Upper lobe of right lung (tissue), 1 donor: ENCODE measurements around the gene LAMC3. TPM values are rescaled to one million over a fixed set of nuclear protein-coding genes. Genes with fewer than 3 reads are reported as not detected.

Experiments used
- ATAC-seq: fragments of 200-7000 bp; cut with Tn5 transposase; one replicate; pipeline ENCODE4 v1.9.1; 2020; ENCODE audit warnings: mild to moderate bottlenecking, moderate library complexity
- DNase-seq: peaks from one replicate; pipeline ENCODE4 v3.0.0-alpha.2; 2020
- H3K27ac ChIP-seq: fragments of 200-600 bp; one replicate; pipeline ENCODE4 v1.8.0; 2022
- H3K27me3 ChIP-seq: fragments of 200-600 bp; one replicate; pipeline ENCODE4 v1.8.0; 2022; ENCODE audit warnings: mild to moderate bottlenecking
- H3K36me3 ChIP-seq: fragments of 200-600 bp; one replicate; pipeline ENCODE4 v1.8.0; 2022
- H3K4me1 ChIP-seq: fragments of 200-600 bp; one replicate; pipeline ENCODE4 v1.8.0; 2022
- H3K4me3 ChIP-seq: fragments of 200-600 bp; one replicate; pipeline ENCODE4 v1.8.0; 2022; ENCODE audit warnings: mild to moderate bottlenecking
- H3K9me3 ChIP-seq: fragments of 200-600 bp; one replicate; pipeline ENCODE4 v1.8.0; 2022
- intact Hi-C: fragments of 100-400 bp; cut with DNase I; formaldehyde crosslinking; loops from one replicate; pipeline ENCODE4 v1.11.0; 2022
- total RNA-seq: library from RNA; stranded (reverse); fragmentation: NEBNext Ultra II Directional; extraction: Animal tissue kit (Norgen Biotek cat#: 25700); gene quantifications from one replicate; pipeline ENCODE4 v1.2.1, GENCODE V29; 2021
- TF ChIP-seq, protein P1 (sequence below): fragments of 200-600 bp; IDR thresholded peaks from one replicate; pipeline ENCODE4 v1.8.0; 2022; ENCODE audit warnings: antibody characterized with exemption
- donor health status: DM: no; HTN: yes; CAD: no; lungs with severe emphysema.

LAMC3 gene
- total RNA-seq, 1 donor from 2014 or later = 28.5 TPM

DNA sequence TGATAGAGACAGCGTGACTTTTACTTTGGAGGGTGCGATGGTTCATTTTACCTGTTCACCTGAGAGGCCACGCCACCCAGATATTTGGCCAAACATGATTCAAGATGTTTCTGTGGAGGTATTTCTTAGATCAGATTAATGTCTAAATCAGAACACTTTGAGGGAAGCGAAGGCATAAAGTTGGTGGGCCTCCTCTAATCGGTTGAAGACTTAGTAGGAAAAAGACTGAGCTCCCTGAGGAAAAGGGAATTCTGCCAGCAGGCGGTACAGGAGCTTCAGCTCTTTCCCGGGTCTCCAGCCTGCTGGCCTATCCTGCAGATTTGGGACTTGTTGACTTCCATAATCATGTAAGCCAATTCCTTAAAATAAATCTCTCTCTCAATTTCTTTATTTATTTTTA lies 7.0 kb upstream of the LAMC3 start:
- no peak overlapping the region for H3K27ac ChIP-seq
- TF ChIP-seq, protein P1, sequence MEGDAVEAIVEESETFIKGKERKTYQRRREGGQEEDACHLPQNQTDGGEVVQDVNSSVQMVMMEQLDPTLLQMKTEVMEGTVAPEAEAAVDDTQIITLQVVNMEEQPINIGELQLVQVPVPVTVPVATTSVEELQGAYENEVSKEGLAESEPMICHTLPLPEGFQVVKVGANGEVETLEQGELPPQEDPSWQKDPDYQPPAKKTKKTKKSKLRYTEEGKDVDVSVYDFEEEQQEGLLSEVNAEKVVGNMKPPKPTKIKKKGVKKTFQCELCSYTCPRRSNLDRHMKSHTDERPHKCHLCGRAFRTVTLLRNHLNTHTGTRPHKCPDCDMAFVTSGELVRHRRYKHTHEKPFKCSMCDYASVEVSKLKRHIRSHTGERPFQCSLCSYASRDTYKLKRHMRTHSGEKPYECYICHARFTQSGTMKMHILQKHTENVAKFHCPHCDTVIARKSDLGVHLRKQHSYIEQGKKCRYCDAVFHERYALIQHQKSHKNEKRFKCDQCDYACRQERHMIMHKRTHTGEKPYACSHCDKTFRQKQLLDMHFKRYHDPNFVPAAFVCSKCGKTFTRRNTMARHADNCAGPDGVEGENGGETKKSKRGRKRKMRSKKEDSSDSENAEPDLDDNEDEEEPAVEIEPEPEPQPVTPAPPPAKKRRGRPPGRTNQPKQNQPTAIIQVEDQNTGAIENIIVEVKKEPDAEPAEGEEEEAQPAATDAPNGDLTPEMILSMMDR = no peak
- H3K27me3 ChIP-seq = peaks cover 46% of the 10 kb centered on the region
- no peak overlapping the region for H3K4me3 ChIP-seq
- DNase-seq (no peak), ATAC-seq (no peak)
- no peaks in the 10 kb centered on the region for H3K4me1 ChIP-seq
- H3K9me3 ChIP-seq = no peaks in the 10 kb centered on the region
- H3K36me3 ChIP-seq = no peaks in the 10 kb centered on the region
- intact Hi-C loops = no loop called here

DNA sequence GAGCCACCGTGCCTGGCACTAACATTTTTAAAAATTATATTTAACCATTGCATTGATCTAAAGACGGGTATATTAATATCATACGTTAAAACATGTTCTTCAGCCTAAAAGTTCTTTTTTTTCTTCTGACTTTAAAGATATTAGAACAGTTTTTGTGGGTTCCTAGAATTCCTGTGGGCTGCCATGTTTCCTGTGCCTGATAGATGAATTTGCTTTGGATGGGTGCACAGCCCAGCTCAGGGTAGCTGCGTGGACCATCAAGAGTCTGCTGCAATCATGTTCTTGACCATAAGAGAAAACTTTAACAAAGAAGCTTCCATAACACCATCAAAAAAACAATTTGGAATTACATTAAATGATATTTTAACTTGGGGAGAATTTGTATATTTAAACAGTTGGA lies 2.4 kb upstream of the LAMC3 start:
- ATAC-seq (no peak), DNase-seq (no peak)
- intact Hi-C loops = no loop called here
- no peaks in the 10 kb centered on the region for H3K36me3 ChIP-seq
- no peak overlapping the region for H3K4me3 ChIP-seq
- no peaks in the 10 kb centered on the region for H3K9me3 ChIP-seq
- TF ChIP-seq, protein P1 = no peak
- H3K27ac ChIP-seq = no peak overlapping the region
- H3K4me1 ChIP-seq = peaks cover 3% of the 10 kb centered on the region
- H3K27me3 ChIP-seq = peaks cover 47% of the 10 kb centered on the region

DNA sequence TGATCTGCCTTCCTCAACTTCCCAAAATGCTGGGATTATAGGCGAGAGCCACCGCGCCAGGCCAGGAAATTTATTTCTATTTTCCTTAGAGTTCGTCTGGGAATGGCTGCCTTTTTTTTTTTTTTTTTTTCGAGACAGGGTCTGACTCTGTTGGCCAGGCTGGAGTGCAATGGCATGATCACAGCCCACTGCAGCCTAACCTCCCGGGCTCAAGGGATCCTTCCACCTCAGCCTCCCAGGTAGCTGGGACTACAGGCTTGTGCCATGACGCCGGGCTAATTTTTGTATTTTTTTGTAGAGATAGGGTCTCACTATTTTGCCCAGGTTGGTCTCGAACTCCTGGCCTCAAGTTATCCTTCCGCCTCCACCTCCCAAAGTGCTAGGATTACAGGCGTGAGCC lies 888 bp upstream of the LAMC3 start:
- Histone ChIP-seq H3K27me3 (peaks cover 39% of the 10 kb centered on the region), H3K36me3 (no peaks in the 10 kb centered on the region), H3K27ac (no peak overlapping the region), H3K4me3 (no peak overlapping the region), H3K9me3 (no peaks in the 10 kb centered on the region), H3K4me1 (peaks cover 3% of the 10 kb centered on the region)
- DNase-seq = no peak
- TF ChIP-seq, protein P1 = no peak
- intact Hi-C loops = no loop called here
- no peak for ATAC-seq

DNA sequence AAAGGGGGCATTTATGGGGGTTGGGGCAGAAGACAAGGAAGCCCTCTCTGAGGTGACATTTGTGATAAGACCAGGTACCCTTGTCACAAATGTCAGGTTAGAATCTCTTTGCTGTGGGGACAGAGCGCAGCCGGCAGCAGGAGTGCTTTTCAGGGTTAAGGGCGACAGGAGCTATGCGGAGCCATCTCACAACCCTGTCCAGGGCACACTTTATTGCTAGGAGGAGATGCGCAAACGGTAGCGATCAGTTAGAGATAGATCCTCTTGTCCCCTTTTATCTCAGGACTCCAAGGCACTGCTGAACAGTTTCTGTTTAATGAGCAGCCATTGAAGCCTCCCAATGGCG lies 438 bp upstream of the LAMC3 start:
- ATAC-seq (no peak), DNase-seq (no peak)
- intact Hi-C loops = no loop called here
- Histone ChIP-seq H3K27ac (no peak overlapping the region), H3K36me3 (no peaks in the 10 kb centered on the region), H3K4me3 (no peak overlapping the region), H3K27me3 (peaks cover 35% of the 10 kb centered on the region), H3K4me1 (peaks cover 3% of the 10 kb centered on the region), H3K9me3 (no peaks in the 10 kb centered on the region)
- TF ChIP-seq, protein P1 = no peak

DNA sequence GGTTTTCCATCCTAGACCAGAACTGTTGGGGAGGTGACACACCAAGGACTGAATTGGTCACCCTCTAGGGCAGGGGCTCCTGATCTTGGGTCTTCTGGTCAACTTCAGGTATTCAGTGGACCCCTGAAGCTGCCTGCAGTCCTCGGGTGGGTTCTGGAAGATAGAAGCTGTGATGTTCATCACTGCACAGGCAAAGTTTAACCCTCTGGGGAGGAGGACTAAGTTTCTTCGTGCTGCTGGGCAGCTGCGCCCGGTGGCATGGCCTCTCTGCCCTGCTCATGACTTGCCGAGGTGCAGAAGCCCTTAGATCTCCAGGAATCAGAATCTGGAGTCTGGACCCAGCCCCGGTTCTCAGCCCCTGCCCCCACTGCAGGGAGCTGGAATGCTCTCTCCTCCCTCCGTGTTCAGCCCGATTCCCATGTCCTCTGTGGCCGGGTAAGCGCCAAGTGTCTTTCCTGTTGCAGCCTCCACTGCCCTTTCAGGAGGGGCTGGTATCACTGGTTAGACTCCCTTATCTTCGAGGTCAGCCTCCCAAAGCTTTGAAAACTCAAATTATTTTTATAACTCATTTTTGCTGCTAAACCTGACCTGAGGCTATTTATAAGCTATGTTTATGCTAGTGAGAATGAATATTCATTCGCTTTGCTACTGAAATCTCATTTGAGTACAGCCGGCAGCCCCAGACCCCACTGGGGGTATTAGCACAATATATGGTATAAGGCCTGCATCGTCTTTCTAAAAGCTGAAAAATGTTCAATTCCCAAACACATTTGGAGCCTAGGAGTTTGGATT lies 1.7 kb downstream of the LAMC3 start:
- no peak for DNase-seq
- TF ChIP-seq, protein P1 = no peak
- no peaks in the 10 kb centered on the region for H3K9me3 ChIP-seq
- no peak overlapping the region for H3K27ac ChIP-seq
- H3K4me3 ChIP-seq = peak overlapping the region; percentile 10
- no peak for ATAC-seq
- H3K4me1 ChIP-seq = peaks cover 3% of the 10 kb centered on the region
- intact Hi-C loops = no loop called here
- peaks cover 35% of the 10 kb centered on the region for H3K27me3 ChIP-seq
- H3K36me3 ChIP-seq = no peaks in the 10 kb centered on the region
